ENCODE results near the gene CXCL12.

The CXCL12 gene

DNA sequence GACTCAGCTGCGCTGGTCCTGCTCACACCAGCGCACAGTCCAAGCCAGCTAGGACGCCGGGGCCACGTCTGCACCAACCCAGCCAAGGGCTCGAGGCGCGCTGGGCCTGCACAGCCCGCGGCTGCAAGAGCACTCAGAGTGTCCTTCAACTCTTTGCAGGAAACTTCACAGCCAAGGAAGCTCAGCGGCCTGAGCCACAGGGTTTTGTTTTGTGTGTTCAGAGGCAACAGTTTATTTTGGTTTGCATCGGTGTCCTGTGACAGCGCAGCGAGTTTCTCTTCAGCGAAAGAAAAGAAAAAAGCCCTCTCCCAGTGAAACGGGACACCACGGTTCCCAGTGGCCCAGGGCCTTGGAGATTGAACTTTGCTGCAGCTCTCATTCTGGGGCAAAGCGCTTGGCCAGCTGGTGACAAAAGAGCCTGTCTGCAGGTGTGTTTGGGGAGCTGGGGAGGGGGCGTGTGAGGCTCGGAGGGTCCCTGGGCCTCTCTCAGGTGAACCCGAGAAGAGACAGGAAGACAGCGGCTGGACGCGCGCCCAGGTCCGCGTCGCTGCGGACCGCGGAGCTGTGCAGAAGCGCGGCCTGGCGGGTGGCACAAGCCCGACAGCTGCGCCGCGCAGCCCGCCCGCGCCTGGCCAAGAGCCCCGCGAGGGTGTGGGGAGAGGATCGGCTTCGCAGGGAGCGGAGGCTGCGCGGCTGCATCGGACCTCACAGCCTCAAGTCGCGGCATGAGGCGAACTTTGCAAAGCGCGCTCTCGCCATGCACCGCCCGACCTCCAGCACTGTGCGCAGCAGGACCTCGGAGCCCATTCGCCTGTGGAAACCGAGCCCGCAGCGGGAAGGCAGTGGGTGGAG is 922 bp downstream of the CXCL12 start:
- DNase-seq, result no peak

DNA sequence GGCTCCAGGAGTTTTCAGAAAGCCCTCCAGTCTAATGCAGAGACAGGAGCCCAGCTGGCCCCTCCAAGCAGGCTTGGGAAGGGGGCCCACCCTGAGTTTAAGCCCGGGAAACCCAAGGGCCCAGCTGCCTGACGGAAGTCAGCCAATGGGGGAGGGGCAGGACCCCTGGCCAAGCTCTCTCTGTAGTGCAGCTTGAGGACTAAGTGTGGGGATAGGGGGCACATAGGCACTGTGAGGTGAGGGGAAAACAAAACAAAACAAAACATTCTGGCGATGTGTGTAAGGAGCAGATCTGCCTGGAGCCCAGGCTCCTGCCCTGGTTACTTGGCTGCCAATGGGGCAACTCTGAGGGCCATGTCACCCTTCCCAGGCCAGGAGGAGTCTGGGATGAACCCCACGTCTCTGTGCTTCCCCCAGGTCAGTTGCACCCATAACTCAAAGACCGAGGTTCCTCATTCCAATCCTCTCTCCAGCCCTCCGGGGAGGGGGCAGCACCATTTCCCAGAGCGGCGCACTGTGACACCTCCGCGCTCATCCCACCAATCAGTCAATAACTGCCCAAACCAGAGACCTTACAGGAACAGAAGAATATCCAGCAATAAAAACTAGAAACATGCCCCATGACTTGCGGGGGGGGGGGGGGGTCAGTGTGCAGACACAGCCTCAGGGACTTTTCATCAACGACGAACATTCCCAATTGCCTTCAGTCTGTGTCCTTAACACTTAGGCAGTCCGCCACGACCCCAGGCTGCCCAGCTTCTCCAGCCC is 1.7 kb downstream of the CXCL12 start:
- no peak for DNase-seq

DNA sequence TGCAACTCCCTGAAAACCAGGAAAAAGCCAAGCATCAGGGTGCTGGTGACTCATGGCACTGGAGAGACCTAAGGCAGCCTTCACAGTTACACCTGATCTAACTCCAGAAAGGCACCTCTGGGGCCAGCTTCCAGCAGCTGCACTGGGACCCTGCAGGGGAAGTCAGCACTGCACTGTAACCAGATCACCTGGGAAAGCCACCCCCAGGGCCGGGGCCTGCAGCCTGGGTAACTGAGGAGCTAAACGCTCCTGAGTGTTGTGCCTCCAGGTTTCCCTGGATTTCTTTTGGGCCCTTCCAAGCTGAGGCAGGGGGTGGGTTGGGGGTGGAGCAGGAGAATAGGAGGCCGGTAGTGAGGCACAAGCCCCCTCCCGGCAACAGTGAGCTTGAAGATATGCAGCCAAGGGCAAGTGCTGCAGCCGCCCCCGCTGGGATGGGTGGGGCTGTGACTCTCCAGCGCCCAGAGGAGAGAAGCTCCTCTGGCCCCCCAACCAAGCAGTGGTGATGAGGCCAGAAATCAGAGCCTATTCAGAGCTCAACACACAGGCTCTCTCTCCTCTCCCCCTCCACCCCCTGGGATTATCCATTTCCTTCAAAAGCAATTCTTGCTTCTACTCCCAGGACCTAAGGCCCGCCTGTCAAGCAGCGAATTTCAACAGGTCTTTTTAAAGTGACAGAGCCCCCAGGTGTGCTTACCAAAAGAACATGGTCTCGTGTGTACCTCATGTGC is 2.6 kb downstream of the CXCL12 start:
- no peak for DNase-seq

DNA sequence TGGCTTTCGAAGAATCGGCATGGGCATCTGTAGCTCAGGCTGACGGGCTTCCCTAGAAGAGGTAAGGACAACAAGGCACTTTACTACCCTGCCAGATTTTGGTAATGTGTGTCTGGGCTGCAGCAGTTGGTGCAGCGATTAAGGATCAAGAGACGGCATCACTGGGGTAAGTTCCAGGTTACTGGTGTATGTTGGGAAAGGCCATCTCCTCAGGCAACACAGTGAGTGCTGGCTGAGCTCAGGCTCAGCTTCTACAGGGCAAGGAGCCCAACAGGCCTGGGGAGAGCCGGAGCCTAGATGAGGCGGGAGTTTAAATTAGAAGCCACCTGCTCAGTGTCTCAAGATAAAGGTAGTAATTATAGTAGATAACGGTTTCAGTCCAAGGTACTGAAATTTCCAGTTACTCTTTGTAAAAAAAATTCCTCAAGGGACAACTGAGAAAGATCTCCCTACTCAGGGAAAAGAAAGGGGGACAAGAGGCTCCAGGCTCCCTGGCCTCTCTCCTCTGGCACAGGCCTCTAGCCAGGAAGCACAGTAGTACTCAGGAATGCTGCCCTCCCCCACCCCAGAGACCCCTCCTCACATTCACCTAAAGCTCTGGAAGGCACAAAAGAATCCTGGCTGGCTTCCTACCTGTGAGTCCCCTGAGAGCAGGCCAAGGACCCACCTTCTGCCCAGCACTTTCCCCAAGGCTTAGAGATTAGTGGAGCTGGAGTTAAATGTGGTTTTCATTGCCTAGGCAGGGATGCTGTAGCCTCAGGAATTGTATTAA is 3.9 kb downstream of the CXCL12 start:
- no peak for DNase-seq

DNA sequence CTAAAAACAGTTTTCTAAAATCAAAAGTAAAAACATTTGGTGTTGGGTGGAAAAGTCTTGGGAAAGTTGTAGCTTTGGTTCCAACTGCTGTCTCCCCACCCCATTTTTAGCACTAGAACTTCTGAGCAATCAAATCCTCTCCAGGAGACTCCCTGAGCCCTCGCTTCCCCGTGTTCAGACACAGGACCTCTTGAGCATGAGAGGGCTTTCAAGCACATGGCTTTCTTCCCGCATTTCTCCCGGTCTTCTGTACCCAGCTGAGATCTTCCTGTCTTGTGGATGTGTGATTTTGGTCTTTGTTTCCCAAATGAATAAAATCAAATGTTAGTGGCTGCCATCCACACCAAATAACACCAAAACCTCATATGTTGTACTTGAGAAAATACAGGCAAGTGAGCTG is 5.0 kb downstream of the CXCL12 start:
- DNase-seq, result no peak

DNA sequence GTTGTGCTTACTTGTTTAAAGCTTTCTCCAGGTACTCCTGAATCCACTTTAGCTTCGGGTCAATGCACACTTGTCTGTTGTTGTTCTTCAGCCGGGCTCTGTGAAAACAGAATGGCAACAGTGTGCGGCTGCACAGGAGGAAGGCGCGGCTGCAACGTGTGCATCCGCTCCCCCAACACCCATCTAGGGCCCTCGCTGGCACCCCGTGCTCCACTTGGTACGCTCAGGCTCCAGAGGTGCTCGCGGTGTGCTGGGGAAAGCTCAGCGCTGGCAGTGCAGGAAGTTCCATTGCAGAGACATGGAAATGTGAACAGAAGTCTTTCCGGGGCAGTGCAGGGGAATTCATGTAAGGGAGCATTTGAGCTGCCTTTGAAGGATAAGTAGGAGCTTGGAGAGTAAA is 6.3 kb downstream of the CXCL12 start:
- DNase-seq, result no peak

DNA sequence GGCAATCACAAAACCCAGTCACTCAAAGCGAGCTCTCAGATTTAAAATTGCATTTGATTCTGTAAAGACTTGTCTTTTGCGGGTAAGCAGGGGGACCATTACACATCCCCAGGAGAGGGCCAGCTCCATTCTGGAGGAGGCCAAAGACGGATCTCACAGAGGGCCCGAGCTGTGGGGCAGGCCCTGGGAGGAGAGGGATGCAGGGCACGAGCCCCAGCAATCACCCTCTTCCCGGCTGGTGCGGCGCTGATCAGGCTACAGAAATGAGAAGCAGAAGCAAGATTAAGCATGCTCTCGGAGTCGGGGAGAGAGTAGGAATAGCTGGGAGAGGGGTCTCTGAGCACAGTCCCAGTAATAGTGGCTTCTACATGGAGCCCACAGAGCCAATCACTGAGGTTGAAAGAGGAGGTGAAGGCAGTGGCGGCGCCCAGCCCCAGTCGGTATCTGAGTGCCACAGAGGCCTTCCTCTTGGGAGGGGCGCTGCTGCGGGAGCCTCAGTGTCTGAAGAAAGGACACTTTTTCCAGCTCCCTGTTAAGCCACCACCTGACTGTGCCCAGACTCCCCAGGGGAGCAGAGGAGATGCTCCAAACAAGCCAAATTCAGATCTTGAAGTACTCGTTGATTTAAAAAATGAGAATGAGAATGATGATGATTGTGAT is 7.1 kb downstream of the CXCL12 start:
- no peak for DNase-seq

DNA sequence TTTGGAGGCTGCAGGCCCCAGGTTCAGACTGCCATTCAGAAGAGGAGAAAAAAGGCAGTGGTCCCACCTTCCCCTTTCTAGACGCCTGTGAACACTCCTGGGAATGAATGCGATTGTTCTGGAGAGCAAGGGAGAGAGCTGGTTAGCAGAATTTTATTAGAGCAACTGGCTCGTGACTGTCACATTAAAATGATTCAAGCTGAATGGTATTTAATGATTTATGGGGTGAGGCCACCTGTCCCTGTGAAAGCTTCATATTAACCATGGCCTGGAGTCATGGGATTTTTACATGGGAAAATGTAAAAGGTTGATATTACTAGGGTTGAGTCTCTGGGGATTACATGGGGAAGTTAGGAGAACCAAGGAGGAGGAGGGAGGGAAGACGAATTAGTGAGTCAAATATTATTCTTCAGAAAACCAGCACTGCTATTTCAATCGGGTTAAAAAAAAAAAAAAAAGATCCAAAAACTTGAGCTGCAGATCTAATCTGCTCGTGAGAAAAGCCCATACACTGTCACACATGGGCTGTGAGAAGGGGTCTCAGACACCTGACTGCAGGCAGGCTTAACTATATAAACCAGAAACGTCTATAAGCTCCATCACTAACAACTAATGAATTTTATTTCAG is 8.3 kb downstream of the CXCL12 start:
- no peak for DNase-seq

DNA sequence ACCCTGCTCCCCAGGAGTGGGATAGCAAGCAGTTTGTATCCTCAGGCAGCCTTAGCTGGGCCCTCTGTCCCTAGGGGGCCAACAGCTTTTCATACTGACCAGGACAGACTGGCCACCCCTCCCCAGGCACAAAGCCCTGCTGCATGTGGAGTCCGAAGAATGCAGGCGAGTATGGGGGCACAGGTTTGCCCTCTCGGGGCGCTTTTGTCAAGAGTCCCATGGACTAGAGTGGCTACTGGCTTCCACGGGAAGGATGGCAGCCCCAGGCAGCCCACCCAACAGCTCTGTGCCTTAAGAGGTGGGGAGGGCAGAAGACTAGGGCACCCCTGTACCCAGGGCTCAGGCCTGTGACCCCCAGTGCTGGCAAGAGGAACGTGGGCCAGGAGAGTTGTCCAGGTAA is 10.7 kb downstream of the CXCL12 start:
- no peak for DNase-seq

DNA sequence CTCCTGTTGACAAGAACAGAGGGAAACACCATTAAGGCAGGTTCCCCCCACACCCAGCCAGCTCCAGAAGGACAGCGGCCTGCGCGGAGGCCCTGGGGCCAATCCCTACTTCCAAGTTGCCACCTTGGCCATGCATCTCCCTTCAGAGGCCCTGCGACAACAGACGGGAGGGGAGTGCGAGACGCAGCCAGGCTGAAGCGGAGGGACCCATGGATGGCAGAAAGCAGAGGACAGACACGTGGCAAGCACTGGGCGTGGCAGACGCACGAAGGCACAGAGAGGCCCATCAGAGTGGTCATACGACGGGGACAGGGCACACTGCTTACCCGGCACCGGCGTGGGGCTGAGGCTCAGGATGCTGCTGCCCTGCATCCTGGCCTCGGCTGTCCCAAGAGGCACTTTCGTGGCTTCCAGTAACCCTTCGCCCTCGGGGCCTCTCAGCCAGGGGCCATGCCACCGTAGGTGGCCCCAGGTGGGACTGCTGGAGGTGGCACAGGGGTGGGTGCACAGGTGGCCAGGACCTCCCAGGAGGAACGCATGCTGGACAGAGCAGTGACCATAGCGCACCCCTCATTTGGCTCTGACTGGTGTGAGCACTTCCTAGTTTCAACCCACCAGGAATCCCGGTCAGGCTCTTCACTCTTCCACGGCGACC is 11.4 kb downstream of the CXCL12 start:
- DNase-seq, result no peak

DNA sequence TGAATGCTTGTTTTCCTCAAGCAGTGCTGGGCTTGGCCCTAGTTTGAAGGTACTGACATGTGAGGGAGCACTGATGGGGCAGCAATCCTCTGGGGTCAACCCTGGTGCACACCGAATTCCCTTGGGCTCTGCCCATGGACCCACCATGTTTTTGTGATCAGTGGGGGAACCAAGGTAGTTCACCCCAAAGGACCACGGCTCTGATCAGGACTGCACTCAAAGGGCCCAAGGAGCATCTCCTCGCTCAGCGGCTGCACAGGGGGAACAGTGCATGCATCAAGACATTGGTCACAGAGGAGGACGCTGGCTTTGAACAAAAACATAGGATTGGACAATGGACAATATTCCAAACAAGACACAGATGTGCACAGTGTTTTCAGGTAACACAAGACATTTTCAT is 12.7 kb downstream of the CXCL12 start:
- no peak for DNase-seq

DNA sequence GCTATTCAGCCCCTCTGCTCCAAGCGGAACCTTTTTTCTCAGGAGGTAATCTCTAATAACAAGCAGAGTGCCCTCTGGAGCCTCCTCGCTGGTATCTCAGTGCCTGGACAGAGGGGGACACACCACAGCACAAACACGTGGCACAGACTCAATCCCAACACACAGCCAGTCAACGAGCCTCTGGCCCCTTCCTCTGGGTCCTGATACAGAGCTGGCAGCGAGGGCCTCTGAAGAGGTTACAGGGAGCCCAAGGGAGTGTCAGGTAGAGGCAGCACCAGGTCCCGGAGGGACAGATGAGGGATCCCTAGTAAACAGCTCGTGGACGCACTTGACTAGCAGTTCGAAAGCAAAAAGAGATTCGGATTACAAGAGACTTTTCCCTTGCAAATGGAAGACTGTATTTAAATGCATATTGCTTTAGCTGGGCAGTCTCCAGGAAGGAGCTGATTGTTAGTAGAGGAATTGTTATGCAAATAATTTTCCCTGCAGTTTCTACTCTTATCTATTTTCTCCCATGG is 14.1 kb downstream of the CXCL12 start:
- no peak for DNase-seq

DNA sequence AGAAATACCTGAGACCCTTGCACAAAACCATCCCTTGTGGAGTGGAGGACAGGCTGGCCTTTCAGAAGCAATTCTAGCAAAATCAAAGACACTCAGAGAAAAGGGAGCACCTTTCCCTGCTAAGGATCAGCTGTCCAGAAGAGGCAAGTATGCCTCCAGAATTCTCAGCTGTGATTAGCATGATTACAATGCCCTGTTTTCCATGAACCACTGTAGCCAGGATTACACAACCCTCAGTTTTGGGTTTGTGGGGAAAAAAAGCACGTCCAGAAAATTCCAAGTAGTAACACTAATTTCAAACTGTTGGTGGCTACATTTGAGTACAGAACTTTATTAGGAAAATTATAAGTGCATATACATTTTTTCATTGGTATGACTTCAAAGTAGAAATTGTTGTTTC is 15.0 kb downstream of the CXCL12 start:
- no peak for DNase-seq

DNA sequence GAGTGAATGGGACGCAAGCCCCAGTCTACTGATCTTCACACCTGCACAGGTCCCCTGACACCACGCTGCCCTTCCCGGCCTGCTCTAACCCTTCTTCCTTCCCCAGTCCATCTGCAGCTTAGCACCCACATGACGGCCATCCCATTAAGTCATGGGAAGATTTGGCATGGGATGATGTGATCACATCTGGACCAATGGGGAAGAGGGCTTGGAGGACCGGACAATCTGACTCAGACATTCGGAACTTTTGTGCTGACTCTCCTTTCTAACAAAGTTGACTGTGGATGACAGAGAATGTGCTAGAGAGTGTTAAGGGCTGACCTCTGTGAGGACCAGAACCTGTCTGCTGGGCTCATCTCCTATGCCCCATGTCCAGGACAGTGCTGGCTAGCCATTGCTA is 15.6 kb downstream of the CXCL12 start:
- no peak for DNase-seq

DNA sequence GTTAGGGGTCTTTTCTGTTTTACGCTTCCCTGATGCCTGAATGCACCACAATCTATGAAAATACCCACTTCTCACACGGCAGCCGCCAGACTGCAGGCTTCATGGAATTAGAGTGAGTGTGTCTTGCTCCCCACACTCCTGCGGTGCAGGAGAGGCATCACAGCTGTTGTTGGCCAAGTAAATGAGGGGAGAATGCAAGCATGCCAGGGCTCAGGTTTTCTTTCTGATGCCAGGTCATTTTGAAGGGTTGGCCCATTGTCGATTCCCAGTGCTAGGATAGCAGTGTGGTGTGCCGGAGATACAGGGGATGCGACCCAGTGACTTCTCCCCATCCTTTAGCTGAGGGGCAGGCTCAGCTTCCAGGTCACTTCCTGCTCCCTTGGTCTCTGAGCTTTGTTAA is 16.3 kb downstream of the CXCL12 start:
- no peak for DNase-seq

DNA sequence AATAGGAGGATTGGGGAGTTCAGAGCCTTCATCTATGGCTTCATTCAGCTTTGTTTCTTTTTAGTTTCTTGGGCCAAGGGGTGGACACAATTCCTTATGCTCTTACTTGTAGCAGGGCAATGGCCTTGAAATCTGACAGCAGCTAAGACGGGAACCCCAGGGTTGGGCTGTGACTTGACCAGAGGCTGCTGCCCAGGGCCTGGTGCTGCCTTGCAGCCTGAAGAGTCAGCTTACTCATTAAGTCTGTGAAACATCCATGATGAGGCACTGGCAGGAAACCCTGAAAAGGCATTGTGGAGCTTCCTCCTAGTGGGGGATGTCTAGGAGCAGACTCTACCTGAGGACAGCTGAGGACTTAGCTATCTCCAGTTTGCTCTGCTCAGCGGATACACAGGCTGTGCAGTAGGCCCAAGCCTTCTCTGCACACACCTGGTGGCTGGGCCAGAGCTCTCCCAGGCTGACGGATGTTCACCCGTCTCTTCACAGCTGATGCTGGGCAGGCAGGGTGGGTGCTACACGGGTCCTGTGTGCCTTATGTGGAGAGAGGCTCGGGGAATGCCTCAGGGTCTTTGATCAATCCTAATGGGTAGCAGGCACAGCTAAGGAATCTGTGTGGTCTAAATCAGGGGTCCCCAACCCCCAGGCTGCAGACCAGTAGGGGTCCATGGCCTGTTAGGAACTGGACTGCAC is 17.8 kb downstream of the CXCL12 start:
- DNase-seq, result no peak

DNA sequence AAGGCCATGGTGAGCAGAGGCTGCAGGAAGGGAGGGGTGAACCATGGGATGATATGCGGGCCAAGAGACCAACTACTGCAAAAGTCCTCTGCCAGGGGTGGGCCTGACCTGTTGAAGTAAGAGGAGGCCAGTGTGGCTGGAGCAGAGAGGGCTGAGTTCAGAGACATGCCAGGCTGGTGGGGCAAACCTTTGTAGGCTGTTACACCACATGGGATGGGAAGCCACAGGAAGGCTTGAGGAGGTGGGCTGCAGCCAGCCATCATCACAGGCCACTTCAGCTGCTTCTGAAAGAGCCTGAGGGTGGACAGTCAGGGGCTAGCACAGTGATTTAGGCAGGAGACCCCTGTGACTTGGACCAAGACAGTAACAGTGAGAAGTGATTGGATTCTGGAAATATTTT is 20.3 kb downstream of the CXCL12 start:
- no peak for DNase-seq

DNA sequence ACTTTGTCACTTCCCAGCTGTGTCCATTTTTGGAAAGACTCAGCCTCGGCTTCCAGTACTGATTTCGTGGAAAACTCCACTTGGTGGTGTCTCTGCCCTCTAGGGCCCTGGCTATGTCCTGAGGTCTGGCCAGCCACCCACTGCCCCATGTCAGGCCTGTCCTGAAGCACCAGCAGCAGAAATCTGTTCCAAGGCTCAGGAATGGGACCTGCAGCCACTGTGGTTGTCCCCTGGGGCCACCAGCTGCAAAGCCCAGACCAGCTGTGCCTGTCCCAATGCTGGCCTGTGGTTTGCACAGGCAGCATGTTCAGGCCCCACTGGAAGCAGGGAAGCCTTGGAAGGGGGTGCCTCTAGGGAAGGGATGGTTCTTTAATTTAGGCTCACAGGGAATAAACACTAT is 21.2 kb downstream of the CXCL12 start:
- DNase-seq, result no peak

DNA sequence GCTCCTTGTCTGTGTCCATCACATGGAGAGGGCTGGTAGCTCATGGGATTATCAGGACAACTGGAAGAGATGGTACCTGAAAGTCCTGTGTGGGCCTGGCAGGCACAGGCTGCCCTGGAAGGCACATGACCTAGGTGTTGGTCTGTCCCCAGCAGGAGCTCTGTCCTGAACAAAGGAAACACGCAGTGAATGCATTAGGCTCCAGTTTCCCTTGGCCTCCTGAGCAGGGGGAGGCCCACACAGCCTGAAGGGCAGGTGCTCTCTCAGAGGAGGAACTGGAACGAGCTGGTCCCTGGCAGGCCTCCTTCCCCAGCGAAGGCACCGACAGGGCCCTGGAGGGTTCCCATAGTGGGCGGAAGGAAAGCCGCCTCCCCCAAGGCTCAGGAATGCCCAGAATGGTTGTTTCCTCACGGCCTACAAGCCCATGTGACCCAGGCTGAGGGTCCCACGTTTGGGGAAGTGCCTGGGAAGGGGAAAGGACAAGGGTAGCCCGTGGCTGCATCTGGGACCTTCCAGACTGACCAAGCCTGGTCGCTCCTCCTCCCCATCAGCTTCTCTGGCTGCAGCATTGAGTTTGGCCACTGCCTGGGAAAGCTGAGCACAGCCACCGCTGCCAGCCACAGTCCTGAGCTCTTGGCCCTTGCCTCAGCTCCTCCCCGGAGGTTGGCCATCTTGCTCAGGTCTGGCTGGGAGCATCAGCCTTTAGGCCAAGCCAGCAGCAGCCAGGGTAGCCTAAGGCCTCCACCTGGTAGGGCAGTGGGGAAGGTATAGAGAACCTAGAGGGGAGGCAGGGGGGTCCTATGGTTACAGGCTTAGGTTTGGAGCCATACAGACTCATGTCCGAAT is 21.8 kb downstream of the CXCL12 start:
- no peak for DNase-seq

DNA sequence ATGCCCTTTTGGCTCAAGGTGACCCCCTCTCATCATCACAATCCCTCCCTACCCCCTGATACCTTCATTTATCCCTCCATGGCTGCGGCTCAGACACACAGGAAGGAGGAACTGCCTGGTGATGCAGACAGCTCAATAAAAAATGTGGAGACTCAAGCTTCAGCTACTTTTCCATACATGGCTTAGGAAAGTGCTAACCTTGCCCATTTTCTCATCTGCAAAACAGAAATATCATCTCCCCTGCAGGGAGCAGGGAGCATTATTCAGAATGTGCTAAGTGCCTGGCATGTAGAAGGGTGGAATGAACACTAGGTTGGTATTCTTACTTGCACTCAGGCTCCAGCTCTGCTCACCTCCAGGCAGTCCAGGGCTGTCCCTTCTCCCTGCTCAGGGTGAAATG is 23.8 kb downstream of the CXCL12 start:
- no peak for DNase-seq
